ENCODE results near the gene PLPPR1. TPM values are rescaled to one million over a fixed set of nuclear protein-coding genes. Genes with fewer than 3 reads are reported as not detected.

The PLPPR1 gene
- total RNA-seq, 1 donor from 2014 or later, result 222 TPM

DNA sequence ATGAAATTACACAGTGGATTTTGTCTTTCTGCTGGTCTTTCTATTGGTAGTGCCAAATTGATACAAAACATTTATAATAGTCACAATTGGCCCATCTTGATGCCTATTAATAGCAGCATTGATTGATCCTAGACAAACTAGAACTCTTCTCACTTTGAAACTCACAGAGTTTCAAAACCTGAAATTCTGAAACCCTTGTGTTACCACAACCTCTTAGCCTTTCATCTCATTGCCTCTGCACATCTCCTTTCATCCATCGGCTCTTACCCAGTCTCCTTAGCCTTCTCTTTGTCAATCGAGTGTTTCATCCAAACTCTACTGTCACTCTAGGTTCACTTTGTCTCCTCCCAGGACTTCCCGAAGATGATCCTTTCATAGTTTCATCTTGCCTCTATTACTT is 22.1 kb downstream of the PLPPR1 start:
- DNase-seq, result no peak

DNA sequence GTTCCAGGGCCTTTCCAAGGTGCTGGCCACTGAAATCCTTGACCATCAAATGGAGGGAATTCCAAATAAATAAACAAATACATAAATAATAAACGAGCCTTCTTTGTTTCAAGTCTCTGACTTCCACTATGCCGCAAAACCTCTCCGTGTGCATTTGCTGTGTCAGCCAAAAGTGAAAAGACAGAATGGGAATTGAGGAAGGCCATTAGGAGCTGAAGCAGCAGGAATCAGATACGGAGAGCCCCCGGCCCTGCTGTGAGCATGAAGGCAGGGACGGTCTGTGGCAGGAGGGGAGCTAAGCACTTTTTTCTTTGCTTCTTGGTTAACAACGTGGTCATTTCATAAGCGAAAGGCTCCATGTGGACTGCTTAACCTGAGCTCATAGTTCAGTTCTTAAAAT is 26.1 kb downstream of the PLPPR1 start:
- no peak for DNase-seq

- DNase-seq, result no peak
These were observed 27.0 kb downstream of the PLPPR1 start for GRCh38 chr9:101055516-101055915.

DNA sequence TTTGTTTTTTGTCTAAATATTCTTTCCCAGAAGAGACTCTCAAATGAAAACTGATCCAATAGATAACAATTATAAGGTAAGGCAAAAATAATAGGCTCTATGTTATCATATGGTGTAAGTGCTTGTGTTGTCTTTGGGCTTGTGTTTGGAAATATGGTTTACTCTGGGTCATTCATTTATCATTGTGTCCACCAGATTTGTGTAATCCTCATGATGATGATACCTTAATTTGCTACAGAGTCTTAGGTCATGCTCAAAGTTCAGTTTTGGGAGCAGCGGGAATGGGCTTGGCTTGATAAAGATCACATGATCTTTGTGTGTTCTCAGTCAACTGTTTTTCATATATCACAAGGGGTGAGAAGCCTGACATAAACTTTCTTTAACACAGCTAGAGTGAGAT is 34.2 kb downstream of the PLPPR1 start:
- no peak for DNase-seq

DNA sequence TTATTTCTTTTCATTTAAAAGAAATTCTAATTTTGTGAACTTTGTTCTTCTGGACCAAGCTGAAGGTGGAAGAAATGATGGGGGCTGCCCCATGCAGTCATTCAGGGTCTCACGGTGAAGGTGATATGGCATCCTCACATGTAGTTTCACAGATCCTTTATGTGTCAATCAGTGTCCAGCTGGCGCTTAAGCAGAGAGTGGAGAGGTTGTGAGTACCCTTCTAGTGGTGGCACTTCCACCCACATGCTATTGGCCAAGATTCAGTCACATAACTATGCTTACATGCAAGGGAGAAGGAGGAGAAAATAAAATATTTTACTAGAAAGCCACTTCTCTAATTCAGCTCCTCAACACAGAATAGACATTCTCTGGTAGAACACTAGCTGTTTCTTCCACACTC is 34.7 kb downstream of the PLPPR1 start:
- DNase-seq, result no peak

DNA sequence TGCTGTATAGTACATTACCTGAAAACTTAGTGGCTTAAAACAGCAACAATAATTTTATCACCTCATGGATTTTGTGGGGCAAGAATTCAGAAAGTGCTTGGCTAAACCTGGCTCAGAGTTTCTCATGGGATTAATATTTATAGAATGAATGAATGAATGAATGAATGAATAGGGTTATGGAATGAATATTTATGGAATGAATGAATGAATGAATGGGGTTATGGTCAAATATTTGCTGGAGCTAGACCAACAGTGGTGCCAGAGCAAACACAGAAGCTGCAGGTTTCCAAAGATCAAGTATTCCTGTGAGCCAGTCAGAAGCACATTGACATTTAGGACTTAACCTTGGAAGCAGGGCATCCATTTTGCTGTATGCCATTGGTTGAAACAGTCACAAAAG is 35.7 kb downstream of the PLPPR1 start:
- DNase-seq, result no peak

- no peak for DNase-seq
These were observed 37.4 kb downstream of the PLPPR1 start for GRCh38 chr9:101065930-101066329.

GRCh38 chr9:101068696-101069095 is 40.2 kb downstream of the PLPPR1 start:
- DNase-seq, result no peak

DNA sequence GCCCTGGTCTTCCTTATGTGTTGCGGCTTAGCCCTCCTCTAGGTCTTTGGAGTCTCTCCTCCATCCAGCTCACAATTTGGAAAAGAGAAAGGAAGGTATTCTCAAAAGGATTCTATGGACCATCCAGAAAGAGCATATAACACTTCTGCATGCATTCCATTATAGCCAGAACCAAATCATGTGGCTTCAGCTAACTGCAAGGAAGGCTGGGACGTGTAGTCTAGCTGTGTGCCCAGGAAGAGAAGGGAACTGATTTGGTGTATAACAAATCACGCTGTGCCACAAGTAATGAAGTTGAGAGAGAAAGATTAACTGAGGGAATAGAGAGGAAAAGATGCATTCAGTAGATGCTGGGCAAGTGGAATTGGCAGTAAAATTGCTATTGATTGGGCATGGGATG is 43.7 kb downstream of the PLPPR1 start:
- DNase-seq, result no peak

- no peak for DNase-seq
These were observed 44.6 kb downstream of the PLPPR1 start for GRCh38 chr9:101073122-101073521.

- no peak for DNase-seq
These were observed 53.1 kb downstream of the PLPPR1 start for GRCh38 chr9:101081641-101082040.

GRCh38 chr9:101083448-101084202 is 55.1 kb downstream of the PLPPR1 start:
- no peak for DNase-seq

DNA sequence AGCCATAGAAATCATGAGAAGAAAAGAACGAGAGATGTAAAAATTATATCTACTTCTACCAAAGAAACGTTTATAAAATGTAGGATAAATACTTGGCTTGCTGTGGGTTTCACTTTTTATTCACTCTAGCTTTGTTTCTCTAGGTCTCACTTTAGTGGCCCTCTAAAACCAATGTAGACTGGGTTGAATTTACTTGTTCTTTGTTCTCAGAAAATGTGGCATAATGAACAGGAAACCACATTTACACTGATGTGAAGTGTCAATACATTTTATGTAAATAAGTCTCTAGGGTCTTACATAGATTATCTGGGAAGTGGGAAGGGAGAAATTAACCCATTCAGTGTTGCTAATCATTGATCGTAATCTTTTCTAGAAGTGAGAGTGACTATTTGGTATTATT is 58.9 kb downstream of the PLPPR1 start:
- DNase-seq, result no peak

GRCh38 chr9:101092922-101093321 is 64.4 kb downstream of the PLPPR1 start:
- no peak for DNase-seq

DNA sequence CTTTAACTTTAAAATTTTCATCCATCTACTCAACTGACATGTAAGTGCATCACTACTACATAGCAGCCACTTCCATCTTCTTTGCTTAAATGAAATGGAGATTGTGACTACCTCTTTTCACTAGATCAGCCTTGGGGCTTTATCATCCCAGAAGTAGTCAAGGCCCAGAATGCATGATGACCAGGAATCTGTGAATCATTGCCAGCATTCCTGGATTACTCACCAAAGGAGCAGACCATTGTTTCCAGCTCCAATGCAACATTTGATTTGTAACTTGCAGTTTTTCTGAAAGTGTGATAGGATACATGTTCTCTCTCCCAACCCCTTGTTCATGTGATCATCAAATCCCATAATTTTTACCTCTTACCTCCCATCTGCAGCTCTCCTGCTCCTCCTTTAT is 65.1 kb downstream of the PLPPR1 start:
- no peak for DNase-seq

GRCh38 chr9:101094686-101095085 is 66.2 kb downstream of the PLPPR1 start:
- no peak for DNase-seq

DNA sequence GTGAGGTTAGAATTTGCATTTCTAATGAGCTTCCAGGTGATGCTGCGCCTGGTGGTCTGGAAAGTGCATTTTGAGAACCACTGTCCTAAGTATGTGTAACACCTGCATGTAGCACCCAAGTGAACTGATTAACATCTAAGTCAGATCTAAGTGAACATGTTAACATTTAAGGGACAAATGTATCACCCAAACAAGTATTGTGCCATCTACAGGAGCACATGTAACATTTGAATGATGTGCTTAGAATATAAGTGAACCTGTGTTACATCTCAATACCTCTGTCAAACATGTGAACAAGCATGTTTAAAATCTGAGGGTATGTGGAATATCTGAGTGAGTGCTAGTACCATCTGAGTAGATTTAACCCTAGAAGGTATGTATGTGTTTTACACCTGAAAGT is 68.7 kb downstream of the PLPPR1 start:
- DNase-seq, result no peak

GRCh38 chr9:101098392-101098791 is 69.9 kb downstream of the PLPPR1 start:
- no peak for DNase-seq

- DNase-seq, result no peak
These were observed 85.8 kb downstream of the PLPPR1 start for GRCh38 chr9:101114317-101114716.

GRCh38 chr9:101115102-101115501 is 86.6 kb downstream of the PLPPR1 start:
- DNase-seq, result no peak

- no peak for DNase-seq
These were observed 88.6 kb downstream of the PLPPR1 start for GRCh38 chr9:101117161-101117560.

DNA sequence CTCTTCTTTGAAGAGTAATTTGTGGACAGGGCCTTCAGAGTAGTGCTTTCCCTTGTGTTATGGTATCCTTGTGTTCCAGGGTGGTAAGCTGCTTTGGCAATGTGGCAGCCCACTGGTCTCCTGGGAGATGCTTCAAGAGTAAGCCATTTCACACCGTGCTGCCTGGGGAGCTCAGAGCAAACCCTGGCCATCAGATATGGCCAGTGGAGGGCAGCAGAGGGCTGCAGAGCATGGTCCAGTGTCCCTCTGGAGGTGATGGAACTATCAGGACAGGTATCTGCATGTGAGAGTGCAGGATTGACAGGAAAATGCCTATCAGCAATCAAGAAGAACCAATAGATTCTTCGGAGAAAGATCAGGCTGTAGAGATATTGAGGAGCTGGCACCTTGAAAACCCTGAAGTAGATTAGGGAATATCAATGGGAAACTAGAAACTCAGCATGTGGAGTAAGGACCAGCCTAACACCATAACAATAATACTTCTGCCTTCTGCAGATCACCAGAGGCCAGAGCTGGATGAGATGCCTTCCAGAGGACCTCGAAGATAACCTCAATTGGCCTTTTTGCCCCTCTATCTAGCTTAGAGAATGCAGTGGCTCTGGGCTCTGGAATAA is 90.8 kb downstream of the PLPPR1 start:
- peak; percentile 22 for DNase-seq

GRCh38 chr9:101121836-101122399 is 93.4 kb downstream of the PLPPR1 start:
- no peak for DNase-seq

- no peak for DNase-seq
These were observed 98.0 kb downstream of the PLPPR1 start for GRCh38 chr9:101126556-101126955.
